ENCODE results near the gene P2RY13. TPM values are rescaled to one million over a fixed set of nuclear protein-coding genes. Genes with fewer than 3 reads are reported as not detected.

The P2RY13 gene
- total RNA-seq, 2 experiments from 2014 or later = not detected

GRCh38 chr3:151303751-151304150 is 25.6 kb downstream of the P2RY13 start:
- Mint-ChIP-seq H3K4me1 (peaks cover 68% of the 10 kb centered on the region), H3K27ac (no peak overlapping the region)
- CTCF ChIA-PET = interaction anchor here (2.6 kb wide), 1 partner anchor 12 kb away, joined by 14 read pairs; no protein-coding TSS in a partner anchor

GRCh38 chr3:151301787-151302186 is 27.6 kb downstream of the P2RY13 start:
- no peak for DNase-seq
- Mint-ChIP-seq H3K36me3 (peaks cover 13% of the 10 kb centered on the region), H3K27me3 (peaks cover 2% of the 10 kb centered on the region), H3K9me3 (ENCODE audit: low read depth) (no peaks in the 10 kb centered on the region), H3K4me3 (no peak overlapping the region), H3K4me1 (peaks cover 52% of the 10 kb centered on the region), H3K27ac (no peak overlapping the region)
- ATAC-seq = peak; percentile 31
- CTCF ChIA-PET = no interaction called here

More at GRCh38 chr3:151303751-151304150, 25.6 kb downstream of the P2RY13 start:
- H3K27me3 Mint-ChIP-seq = no peaks in the 10 kb centered on the region
- H3K9me3 Mint-ChIP-seq (ENCODE audit: low read depth) = no peaks in the 10 kb centered on the region
- no peak overlapping the region for H3K4me3 Mint-ChIP-seq
- no peak for DNase-seq
- ATAC-seq = no peak
- peaks cover 12% of the 10 kb centered on the region for H3K36me3 Mint-ChIP-seq

DNA sequence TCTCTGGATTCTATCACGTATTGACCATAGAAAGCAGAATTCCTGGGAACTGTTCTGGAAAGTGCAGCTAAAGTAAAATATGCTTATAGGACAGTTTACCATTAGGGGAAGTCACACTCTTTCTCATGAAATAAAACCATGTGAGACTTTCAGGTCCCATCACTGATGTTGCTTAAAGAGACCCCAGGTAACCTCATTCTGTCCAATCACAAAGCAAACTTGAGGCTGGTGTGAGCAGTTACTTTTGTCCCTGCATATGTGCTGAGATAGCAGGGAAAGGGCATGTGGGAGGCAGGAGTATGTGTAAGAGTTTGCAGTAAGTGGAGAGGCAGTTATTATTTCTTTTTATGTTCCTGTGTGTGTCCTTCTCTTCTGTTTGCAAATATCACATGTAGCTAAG is 28.8 kb downstream of the P2RY13 start:
- CTCF ChIA-PET = interaction anchor here (0.7 to 1.1 kb wide), 3 partner anchors 8 to 18 kb away, joined by 3 read pairs; no protein-coding TSS in a partner anchor
- Mint-ChIP-seq H3K4me1 (peaks cover 40% of the 10 kb centered on the region), H3K36me3 (peaks cover 13% of the 10 kb centered on the region), H3K4me3 (no peak overlapping the region), H3K9me3 (ENCODE audit: low read depth) (no peaks in the 10 kb centered on the region), H3K27me3 (peaks cover 2% of the 10 kb centered on the region), H3K27ac (no peak overlapping the region)
- no peak for ATAC-seq
- no peak for DNase-seq

- ATAC-seq (no peak), DNase-seq (no peak)
- CTCF ChIA-PET = interaction anchor here (0.9 kb wide), 1 partner anchor 70 kb away, joined by 3 read pairs; no protein-coding TSS in a partner anchor
Measured at GRCh38 chr3:151299006-151299405, 30.3 kb downstream of the P2RY13 start.

GRCh38 chr3:151297429-151297828 is 31.9 kb downstream of the P2RY13 start:
- peaks cover 25% of the 10 kb centered on the region for H3K4me1 Mint-ChIP-seq
- ATAC-seq (no peak), DNase-seq (no peak)
- no peak overlapping the region for H3K27ac Mint-ChIP-seq
- CTCF ChIA-PET = no interaction called here
- no peak overlapping the region for H3K4me3 Mint-ChIP-seq
- peaks cover 2% of the 10 kb centered on the region for H3K27me3 Mint-ChIP-seq
- no peaks in the 10 kb centered on the region for H3K9me3 Mint-ChIP-seq (ENCODE audit: low read depth)
- peaks cover 5% of the 10 kb centered on the region for H3K36me3 Mint-ChIP-seq

More at GRCh38 chr3:151299006-151299405, 30.3 kb downstream of the P2RY13 start:
- peaks cover 31% of the 10 kb centered on the region for H3K4me1 Mint-ChIP-seq
- H3K36me3 Mint-ChIP-seq = peaks cover 14% of the 10 kb centered on the region
- no peak overlapping the region for H3K4me3 Mint-ChIP-seq
- peaks cover 2% of the 10 kb centered on the region for H3K27me3 Mint-ChIP-seq
- H3K27ac Mint-ChIP-seq = no peak overlapping the region
- no peaks in the 10 kb centered on the region for H3K9me3 Mint-ChIP-seq (ENCODE audit: low read depth)

DNA sequence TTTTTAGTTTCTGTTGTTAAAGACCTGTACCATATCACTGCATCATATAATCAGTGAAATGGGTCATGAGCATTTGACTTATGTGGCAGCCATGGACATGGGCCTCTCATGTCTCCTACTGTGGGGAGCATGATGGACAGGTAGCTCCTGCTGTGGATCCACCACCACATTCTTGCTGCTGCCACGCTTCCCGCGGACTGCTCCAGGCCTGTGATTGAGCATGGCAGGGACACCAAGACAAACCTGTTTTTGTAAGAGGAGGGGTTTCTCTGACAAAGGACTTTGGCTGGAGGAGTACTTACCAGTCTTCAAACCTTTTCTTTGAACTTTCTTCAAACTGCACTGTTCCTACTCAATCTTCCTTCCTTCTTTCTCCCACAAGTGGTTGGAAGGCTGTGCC is 33.1 kb downstream of the P2RY13 start:
- Mint-ChIP-seq H3K27me3 (peaks cover 4% of the 10 kb centered on the region), H3K36me3 (peaks cover 4% of the 10 kb centered on the region), H3K4me1 (peaks cover 16% of the 10 kb centered on the region), H3K4me3 (no peak overlapping the region), H3K27ac (no peak overlapping the region), H3K9me3 (ENCODE audit: low read depth) (no peaks in the 10 kb centered on the region)
- CTCF ChIA-PET = no interaction called here
- DNase-seq (no peak), ATAC-seq (no peak)

DNA sequence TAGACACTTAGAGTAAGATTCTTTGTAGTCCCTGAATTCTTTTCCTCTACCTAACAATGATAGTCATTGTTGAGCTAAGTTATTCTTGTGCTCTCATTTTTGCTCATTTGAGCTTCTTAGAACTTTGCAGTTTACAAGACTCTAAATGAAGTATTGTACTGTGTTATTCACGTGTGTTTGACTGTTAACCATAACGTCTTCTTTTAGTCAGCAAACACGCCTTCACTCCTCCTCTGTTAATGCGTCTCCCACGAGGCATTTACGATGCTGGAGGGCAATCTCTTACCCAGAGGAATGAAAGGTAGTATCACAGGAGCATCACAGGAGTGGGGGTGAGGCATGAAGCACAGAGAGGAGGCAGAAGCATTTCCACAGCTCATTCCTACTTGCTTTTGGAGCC is 36.2 kb downstream of the P2RY13 start:
- Mint-ChIP-seq H3K4me1 (peaks cover 9% of the 10 kb centered on the region), H3K36me3 (peaks cover 4% of the 10 kb centered on the region), H3K9me3 (ENCODE audit: low read depth) (no peaks in the 10 kb centered on the region), H3K4me3 (no peak overlapping the region), H3K27me3 (peaks cover 4% of the 10 kb centered on the region), H3K27ac (no peak overlapping the region)
- no peak for DNase-seq
- CTCF ChIA-PET = interaction anchor here (0.7 to 2.7 kb wide), 5 partner anchors 8 to 25 kb away, joined by 3 to 14 read pairs (median 5); partner anchors contain the start of gene P2RY14
- ATAC-seq = no peak

DNA sequence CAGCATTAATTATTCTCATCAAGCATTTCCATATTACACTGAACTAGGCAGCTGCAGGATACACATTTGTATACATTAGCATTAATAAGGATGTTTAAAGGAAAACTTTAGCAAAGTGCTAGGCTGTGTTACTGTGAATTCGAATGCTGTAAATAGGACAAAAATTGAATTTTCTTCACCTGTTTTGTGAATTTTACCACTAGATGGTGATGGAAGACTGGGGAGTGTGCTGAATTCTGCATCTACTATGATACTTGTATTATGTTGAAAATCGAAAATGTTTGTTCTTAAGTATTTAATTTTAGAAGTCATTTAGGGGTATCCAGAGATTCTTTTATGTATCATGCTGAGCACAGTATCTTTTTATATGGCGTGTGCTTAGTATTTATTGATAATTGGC is 38.7 kb downstream of the P2RY13 start:
- no peaks in the 10 kb centered on the region for H3K9me3 Mint-ChIP-seq (ENCODE audit: low read depth)
- peaks cover 1% of the 10 kb centered on the region for H3K36me3 Mint-ChIP-seq
- H3K4me3 Mint-ChIP-seq = no peak overlapping the region
- no peak for DNase-seq
- CTCF ChIA-PET = interaction anchor here (1.2 to 2.7 kb wide), 4 partner anchors 14 to 548 kb away, joined by 3 to 14 read pairs (median 6); no protein-coding TSS in a partner anchor
- H3K27ac Mint-ChIP-seq = no peak overlapping the region
- H3K4me1 Mint-ChIP-seq = peaks cover 13% of the 10 kb centered on the region
- peaks cover 2% of the 10 kb centered on the region for H3K27me3 Mint-ChIP-seq
- no peak for ATAC-seq

GRCh38 chr3:151289445-151289844 is 39.9 kb downstream of the P2RY13 start:
- Mint-ChIP-seq H3K27ac (no peak overlapping the region), H3K36me3 (peaks cover 1% of the 10 kb centered on the region), H3K9me3 (ENCODE audit: low read depth) (no peaks in the 10 kb centered on the region), H3K4me3 (no peak overlapping the region), H3K27me3 (peaks cover 2% of the 10 kb centered on the region), H3K4me1 (peaks cover 22% of the 10 kb centered on the region)
- CTCF ChIA-PET = interaction anchor here (0.6 to 1.5 kb wide), 4 partner anchors 23 to 127 kb away, joined by 3 to 4 read pairs (median 4); no protein-coding TSS in a partner anchor
- no peak for DNase-seq
- no peak for ATAC-seq

- no peak overlapping the region for H3K27ac Mint-ChIP-seq
- no peaks in the 10 kb centered on the region for H3K36me3 Mint-ChIP-seq
- peaks cover 35% of the 10 kb centered on the region for H3K4me1 Mint-ChIP-seq
- no peak for ATAC-seq
- no peak overlapping the region for H3K4me3 Mint-ChIP-seq
- no peaks in the 10 kb centered on the region for H3K27me3 Mint-ChIP-seq
- DNase-seq = no peak
- no peaks in the 10 kb centered on the region for H3K9me3 Mint-ChIP-seq (ENCODE audit: low read depth)
- CTCF ChIA-PET = interaction anchor here (0.9 to 3.4 kb wide), 14 partner anchors 19 to 129 kb away, joined by 3 to 32 read pairs (median 5); no protein-coding TSS in a partner anchor
Measured at GRCh38 chr3:151285940-151286339, 43.4 kb downstream of the P2RY13 start.

- H3K36me3 Mint-ChIP-seq = no peaks in the 10 kb centered on the region
- CTCF ChIA-PET = interaction anchor here (0.8 to 2.4 kb wide), 12 partner anchors 44 to 132 kb away, joined by 3 to 32 read pairs (median 6); partner anchors contain the start of gene P2RY13
- DNase-seq (no peak), ATAC-seq (peak; percentile 74)
- H3K9me3 Mint-ChIP-seq (ENCODE audit: low read depth) = no peaks in the 10 kb centered on the region
- H3K4me3 Mint-ChIP-seq = peak overlapping the region; percentile 31
- H3K27me3 Mint-ChIP-seq = no peaks in the 10 kb centered on the region
- H3K4me1 Mint-ChIP-seq = peaks cover 47% of the 10 kb centered on the region
- peak overlapping the region; percentile 74 for H3K27ac Mint-ChIP-seq
Measured at GRCh38 chr3:151283907-151284461, 45.4 kb downstream of the P2RY13 start.

DNA sequence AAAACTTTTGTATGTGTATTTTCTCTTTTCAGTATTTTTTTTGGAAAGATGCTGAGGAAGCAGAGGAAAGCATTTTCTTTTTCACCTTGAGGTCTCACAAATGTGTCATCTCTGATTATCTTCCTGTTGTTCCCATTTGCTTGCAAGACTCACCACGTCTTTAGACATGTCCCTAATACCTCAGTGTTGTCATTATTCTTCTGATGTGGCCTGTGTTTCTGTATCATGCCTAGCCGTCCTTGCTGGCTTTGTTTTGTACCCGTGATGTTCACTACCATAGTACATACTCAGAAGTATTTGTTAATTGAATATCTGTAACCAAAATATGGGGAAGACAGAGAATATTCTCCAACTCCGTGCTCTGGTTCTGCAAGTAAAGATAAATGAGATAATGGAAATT is 46.0 kb downstream of the P2RY13 start:
- peak overlapping the region; percentile 74 for H3K27ac Mint-ChIP-seq
- H3K9me3 Mint-ChIP-seq (ENCODE audit: low read depth) = no peaks in the 10 kb centered on the region
- H3K27me3 Mint-ChIP-seq = no peaks in the 10 kb centered on the region
- CTCF ChIA-PET = interaction anchor here (1.1 to 9.6 kb wide), 8 partner anchors 44 to 132 kb away, joined by 3 to 222 read pairs (median 10); no protein-coding TSS in a partner anchor
- no peaks in the 10 kb centered on the region for H3K36me3 Mint-ChIP-seq
- peaks cover 53% of the 10 kb centered on the region for H3K4me1 Mint-ChIP-seq
- no peak for DNase-seq
- peak; percentile 40 for ATAC-seq
- H3K4me3 Mint-ChIP-seq = no peak overlapping the region

GRCh38 chr3:151282921-151283320 is 46.4 kb downstream of the P2RY13 start:
- no peaks in the 10 kb centered on the region for H3K9me3 Mint-ChIP-seq (ENCODE audit: low read depth)
- CTCF ChIA-PET = interaction anchor here (0.6 to 9.6 kb wide), 17 partner anchors 18 to 497 kb away, joined by 3 to 222 read pairs (median 3); no protein-coding TSS in a partner anchor
- H3K4me1 Mint-ChIP-seq = peaks cover 58% of the 10 kb centered on the region
- no peak overlapping the region for H3K4me3 Mint-ChIP-seq
- H3K27me3 Mint-ChIP-seq = no peaks in the 10 kb centered on the region
- ATAC-seq (peak; percentile 52), DNase-seq (no peak)
- no peaks in the 10 kb centered on the region for H3K36me3 Mint-ChIP-seq
- peak overlapping the region; percentile 74 for H3K27ac Mint-ChIP-seq

All from activated CD8-positive, alpha-beta memory T cell treated with anti-CD3 and anti-CD28 coated beads, Interleukin-2, amount 10 ng/mL, durations not matched to agents 7 days and 5 days (primary cell).